HepG2 (cell line): ENCODE measurements around the gene CD7. TPM values are rescaled to one million over a fixed set of nuclear protein-coding genes. Genes with fewer than 3 reads are reported as not detected.
A peak's percentile ranks its signal among the peaks of the same experiment; 100 is the strongest.

Experiments used
- BORCS8-MEF2B ChIP-seq: sonication (generic); formaldehyde crosslinking; IDR thresholded peaks from 2 replicates; pipeline ENCODE4 v1.8.0; 2022; ENCODE audit warnings: mild to moderate bottlenecking, missing genetic modification reagents
- CENPX ChIP-seq: sonication (generic); formaldehyde crosslinking; IDR thresholded peaks from 2 replicates; pipeline ENCODE4 v1.9.0; 2021; ENCODE audit warnings: mild to moderate bottlenecking, missing genetic modification reagents, moderate library complexity
- TBX3 ChIP-seq: fragments of 450-650 bp; IDR thresholded peaks from 2 replicates; pipeline ENCODE4 v1.6.1; 2017; ENCODE audit warnings: antibody characterized with exemption, mild to moderate bottlenecking, inconsistent platforms, borderline replicate concordance
- ZNF138 ChIP-seq: sonication (generic); formaldehyde crosslinking; IDR thresholded peaks from 2 replicates; pipeline ENCODE4 v1.5.0; 2020; ENCODE audit warnings: mild to moderate bottlenecking, low read depth, missing genetic modification reagents
- ZNF253 ChIP-seq: sonication (generic); formaldehyde crosslinking; IDR thresholded peaks from 2 replicates; pipeline ENCODE4 v1.8.0; 2022; ENCODE audit warnings: mild to moderate bottlenecking, missing genetic modification reagents, borderline replicate concordance
- ZNF441 ChIP-seq: sonication (generic); formaldehyde crosslinking; IDR thresholded peaks from 2 replicates; pipeline ENCODE4 v1.7.0; 2021; ENCODE audit warnings: missing genetic modification reagents, borderline replicate concordance
- ZNF547 ChIP-seq: sonication (generic); formaldehyde crosslinking; IDR thresholded peaks from 2 replicates; pipeline ENCODE4 v1.5.1; 2020; ENCODE audit warnings: mild to moderate bottlenecking, missing genetic modification reagents
- ZNF724P ChIP-seq: sonication (generic); formaldehyde crosslinking; IDR thresholded peaks from 2 replicates; pipeline ENCODE4 v1.8.0; 2022; ENCODE audit warnings: missing genetic modification reagents, borderline replicate concordance
- ZNF749 ChIP-seq: sonication (generic); formaldehyde crosslinking; IDR thresholded peaks from 2 replicates; pipeline ENCODE4 v1.8.0; 2022; ENCODE audit warnings: mild to moderate bottlenecking, missing genetic modification reagents, moderate library complexity, borderline replicate concordance
- ZNF850 ChIP-seq: sonication (generic); formaldehyde crosslinking; conservative IDR thresholded peaks from 2 replicates; pipeline ENCODE4 v1.9.0; 2021; ENCODE audit warnings: mild to moderate bottlenecking, missing genetic modification reagents
- polyA plus RNA-seq, 8 experiments: library from polyadenylated mRNA; depleted of rRNA in 3 of 8; stranded (reverse) in 7 of 8; unstranded in 1 of 8; fragments of >200 nt; fragmentation: Illumina TruSeq in 4 of 8; extraction: Trizol in 4 of 8; gene quantifications; 2 replicates each; pipeline versions ENCODE4 v1.2.1 to v1.2.3, GENCODE V29; 2011 to 2016; ENCODE audit warnings: low read depth in 4 of 8, missing spikeins in 1 of 8, mixed read lengths in 1 of 8; ENCODE audit not compliant: insufficient read depth in 1 of 8
- total RNA-seq, 5 experiments: library from RNA; depleted of rRNA; stranded (reverse); fragments of >200 nt; fragmentation: Illumina TruSeq; extraction: Trizol; gene quantifications; 2 replicates each; pipeline ENCODE4 v1.2.3, GENCODE V29; 2016; ENCODE audit warnings: low read depth in 1 of 5
- TF ChIP-seq, protein P1 (sequence below): sonication (generic); formaldehyde crosslinking; IDR thresholded peaks from 2 replicates; pipeline ENCODE4 v1.8.1; 2023; ENCODE audit warnings: mild to moderate bottlenecking, missing genetic modification reagents, borderline replicate concordance
- TF ChIP-seq, protein P2 (sequence below): sonication (generic); formaldehyde crosslinking; IDR thresholded peaks from 2 replicates; pipeline ENCODE4 v1.5.0; 2020; ENCODE audit warnings: missing genetic modification reagents
- TF ChIP-seq, protein P3 (sequence below): sonication (generic); formaldehyde crosslinking; IDR thresholded peaks from one replicate; pipeline ENCODE4 v1.5.1; 2020; ENCODE audit warnings: mild to moderate bottlenecking, missing genetic modification reagents; ENCODE audit errors: not compliant biosample characterization
- TF ChIP-seq, protein P4 (sequence below): sonication (generic); formaldehyde crosslinking; IDR thresholded peaks from 2 replicates; pipeline ENCODE4 v1.5.0; 2020; ENCODE audit warnings: mild to moderate bottlenecking, missing genetic modification reagents

CD7 gene
- total and polyA plus RNA-seq, 2 of the 13 experiments (the other 11 are each of a cell fraction or from before 2014, with no cell fraction given), result 67.6 to 76.4 TPM

DNA sequence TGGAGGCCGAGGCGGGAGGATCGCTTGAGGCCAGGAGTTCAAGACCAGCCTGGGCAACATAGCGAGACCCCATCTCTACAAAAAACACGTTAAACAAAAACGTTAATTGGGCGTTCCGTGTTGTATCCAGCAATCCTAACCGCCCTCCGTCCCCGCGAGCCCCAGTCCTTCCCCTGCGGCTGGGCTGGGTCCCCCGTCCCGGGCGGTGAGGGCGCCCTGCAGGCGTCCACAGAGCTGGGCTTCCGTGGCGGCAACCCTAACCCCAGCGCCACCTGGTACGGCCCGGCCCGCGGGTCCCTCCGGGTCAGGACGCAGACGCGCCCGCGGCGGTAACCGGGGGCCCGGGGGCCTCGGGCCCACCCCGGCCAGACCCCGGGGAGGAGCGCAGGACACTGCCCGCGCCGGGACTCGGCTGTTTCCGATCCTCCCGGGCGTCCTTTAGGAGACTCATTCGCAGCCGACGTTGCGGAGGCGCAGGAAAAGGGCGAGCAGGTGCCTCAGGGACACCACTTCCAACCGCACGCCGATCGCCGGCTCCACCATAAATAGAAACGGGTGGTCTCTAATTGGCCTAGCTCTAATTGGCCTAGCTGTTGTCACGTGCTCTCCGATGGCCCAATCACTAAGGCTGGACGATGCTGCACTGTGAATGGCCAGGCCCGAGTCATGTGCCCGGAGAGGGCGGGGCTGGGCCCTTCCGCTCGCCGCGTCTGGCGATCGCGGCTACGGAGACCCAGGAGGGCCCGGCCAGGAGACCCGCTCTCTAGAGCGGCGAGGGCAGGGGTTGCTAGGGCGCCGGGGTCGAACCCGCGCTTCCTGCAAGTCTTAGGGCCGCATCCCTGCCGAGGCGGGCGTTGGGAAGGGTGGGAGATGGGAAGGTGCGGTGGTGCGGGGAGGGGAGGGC is 24.9 kb downstream of the CD7 start (continued):
- TF ChIP-seq ZNF749 (peak; percentile 83; the same call in 1 of the 2 replicates), ZNF138 (CRISPR knock-in tag) (no peak), ZNF547 (CRISPR knock-in tag) (0 out of 2 replicates have a peak, but pooled peaks have one; percentile 72), BORCS8-MEF2B (peak; percentile 83), ZNF441 (CRISPR knock-in tag) (peak; percentile 80; the same call in 1 of the 2 replicates), ZNF850 (CRISPR knock-in tag) (no peak), CENPX (CRISPR knock-in tag) (no peak), ZNF724P (CRISPR knock-in tag) (peak; percentile 86; the same call in 1 of the 2 replicates), TBX3 (no peak), ZNF253 (CRISPR knock-in tag) (peak; percentile 77)
- TF ChIP-seq, protein P1, sequence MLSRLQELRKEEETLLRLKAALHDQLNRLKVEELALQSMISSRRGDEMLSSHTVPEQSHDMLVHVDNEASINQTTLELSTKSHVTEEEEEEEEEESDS (CRISPR knock-in tag), result peak; percentile 92; the same call in 1 of the 2 replicates
- TF ChIP-seq, protein P2, sequence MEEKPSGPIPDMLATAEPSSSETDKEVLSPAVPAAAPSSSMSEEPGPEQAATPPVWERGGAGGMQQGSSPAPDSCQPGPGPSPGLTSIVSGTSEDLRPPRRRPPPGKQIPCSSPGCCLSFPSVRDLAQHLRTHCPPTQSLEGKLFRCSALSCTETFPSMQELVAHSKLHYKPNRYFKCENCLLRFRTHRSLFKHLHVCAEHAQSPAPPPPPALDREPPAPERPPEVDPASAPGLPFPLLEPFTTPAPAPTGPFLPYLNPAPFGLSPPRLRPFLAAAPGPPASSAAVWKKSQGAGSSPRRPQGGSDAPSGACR (CRISPR knock-in tag), result peak; percentile 95; the same call in 1 of the 2 replicates
- TF ChIP-seq, protein P3, sequence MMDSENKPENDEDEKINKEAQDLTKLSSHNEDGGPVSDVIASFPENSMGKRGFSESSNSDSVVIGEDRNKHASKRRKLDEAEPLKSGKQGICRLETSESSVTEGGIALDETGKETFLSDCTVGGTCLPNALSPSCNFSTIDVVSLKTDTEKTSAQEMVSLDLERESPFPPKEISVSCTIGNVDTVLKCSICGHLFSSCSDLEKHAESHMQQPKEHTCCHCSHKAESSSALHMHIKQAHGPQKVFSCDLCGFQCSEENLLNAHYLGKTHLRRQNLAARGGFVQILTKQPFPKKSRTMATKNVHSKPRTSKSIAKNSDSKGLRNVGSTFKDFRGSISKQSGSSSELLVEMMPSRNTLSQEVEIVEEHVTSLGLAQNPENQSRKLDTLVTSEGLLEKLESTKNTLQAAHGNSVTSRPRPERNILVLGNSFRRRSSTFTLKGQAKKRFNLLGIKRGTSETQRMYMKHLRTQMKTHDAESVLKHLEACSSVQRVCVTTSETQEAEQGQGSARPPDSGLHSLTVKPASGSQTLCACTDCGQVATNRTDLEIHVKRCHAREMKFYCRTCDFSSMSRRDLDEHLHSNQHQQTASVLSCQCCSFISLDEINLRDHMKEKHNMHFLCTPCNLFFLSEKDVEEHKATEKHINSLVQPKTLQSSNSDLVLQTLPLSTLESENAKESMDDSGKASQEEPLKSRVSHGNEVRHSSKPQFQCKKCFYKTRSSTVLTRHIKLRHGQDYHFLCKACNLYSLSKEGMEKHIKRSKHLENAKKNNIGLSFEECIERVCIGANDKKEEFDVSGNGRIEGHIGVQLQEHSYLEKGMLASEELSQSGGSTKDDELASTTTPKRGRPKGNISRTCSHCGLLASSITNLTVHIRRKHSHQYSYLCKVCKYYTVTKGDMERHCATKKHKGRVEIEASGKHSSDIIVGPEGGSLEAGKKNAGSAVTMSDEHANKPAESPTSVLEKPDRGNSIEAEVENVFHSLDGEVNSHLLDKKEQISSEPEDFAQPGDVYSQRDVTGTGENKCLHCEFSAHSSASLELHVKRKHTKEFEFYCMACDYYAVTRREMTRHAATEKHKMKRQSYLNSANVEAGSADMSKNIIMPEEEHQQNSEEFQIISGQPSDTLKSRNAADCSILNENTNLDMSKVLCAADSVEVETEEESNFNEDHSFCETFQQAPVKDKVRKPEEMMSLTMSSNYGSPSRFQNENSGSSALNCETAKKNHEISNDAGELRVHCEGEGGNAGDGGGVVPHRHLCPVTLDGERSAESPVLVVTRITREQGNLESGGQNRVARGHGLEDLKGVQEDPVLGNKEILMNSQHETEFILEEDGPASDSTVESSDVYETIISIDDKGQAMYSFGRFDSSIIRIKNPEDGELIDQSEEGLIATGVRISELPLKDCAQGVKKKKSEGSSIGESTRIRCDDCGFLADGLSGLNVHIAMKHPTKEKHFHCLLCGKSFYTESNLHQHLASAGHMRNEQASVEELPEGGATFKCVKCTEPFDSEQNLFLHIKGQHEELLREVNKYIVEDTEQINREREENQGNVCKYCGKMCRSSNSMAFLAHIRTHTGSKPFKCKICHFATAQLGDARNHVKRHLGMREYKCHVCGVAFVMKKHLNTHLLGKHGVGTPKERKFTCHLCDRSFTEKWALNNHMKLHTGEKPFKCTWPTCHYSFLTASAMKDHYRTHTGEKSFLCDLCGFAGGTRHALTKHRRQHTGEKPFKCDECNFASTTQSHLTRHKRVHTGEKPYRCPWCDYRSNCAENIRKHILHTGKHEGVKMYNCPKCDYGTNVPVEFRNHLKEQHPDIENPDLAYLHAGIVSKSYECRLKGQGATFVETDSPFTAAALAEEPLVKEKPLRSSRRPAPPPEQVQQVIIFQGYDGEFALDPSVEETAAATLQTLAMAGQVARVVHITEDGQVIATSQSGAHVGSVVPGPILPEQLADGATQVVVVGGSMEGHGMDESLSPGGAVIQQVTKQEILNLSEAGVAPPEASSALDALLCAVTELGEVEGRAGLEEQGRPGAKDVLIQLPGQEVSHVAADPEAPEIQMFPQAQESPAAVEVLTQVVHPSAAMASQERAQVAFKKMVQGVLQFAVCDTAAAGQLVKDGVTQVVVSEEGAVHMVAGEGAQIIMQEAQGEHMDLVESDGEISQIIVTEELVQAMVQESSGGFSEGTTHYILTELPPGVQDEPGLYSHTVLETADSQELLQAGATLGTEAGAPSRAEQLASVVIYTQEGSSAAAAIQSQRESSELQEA (CRISPR knock-in tag), result peak; percentile 97
- TF ChIP-seq, protein P4, sequence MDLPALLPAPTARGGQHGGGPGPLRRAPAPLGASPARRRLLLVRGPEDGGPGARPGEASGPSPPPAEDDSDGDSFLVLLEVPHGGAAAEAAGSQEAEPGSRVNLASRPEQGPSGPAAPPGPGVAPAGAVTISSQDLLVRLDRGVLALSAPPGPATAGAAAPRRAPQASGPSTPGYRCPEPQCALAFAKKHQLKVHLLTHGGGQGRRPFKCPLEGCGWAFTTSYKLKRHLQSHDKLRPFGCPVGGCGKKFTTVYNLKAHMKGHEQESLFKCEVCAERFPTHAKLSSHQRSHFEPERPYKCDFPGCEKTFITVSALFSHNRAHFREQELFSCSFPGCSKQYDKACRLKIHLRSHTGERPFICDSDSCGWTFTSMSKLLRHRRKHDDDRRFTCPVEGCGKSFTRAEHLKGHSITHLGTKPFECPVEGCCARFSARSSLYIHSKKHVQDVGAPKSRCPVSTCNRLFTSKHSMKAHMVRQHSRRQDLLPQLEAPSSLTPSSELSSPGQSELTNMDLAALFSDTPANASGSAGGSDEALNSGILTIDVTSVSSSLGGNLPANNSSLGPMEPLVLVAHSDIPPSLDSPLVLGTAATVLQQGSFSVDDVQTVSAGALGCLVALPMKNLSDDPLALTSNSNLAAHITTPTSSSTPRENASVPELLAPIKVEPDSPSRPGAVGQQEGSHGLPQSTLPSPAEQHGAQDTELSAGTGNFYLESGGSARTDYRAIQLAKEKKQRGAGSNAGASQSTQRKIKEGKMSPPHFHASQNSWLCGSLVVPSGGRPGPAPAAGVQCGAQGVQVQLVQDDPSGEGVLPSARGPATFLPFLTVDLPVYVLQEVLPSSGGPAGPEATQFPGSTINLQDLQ (CRISPR knock-in tag), result no peak
